IPS-NIHi7 (cell line): Measurements from ENCODE around the gene SPATS1.
A peak's percentile ranks its signal among the peaks of the same experiment; 100 is the strongest.
"Not testable (repeated sequence)": the region's sequence is repeated elsewhere in the genome, so short reads cannot be mapped to it uniquely, and the experiment has no call there.

Experiments used
- DNase-seq: peaks from one replicate; pipeline ENCODE4 v3.0.0; 2012; ENCODE audit warnings: mixed read lengths; ENCODE audit errors: extremely low spot score

SPATS1 gene

DNA sequence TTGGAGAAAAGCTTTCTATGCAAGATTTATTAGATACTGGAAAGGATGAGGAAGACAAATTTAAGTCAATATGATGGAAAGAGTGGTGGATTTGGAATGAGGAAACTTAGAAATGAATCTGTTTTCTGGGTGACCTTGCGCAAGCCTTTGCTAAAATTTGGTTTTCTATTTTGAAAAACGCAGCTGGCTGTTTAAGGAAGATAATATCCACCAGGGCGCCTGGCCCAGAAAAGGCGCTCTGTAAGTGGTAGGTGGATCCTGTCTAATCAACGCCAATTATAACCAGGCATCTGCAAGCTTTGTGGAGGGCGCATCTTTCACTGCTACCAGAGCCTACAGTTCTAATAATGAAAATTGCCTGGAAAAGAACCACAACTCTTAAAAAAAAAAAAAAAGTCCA is 398 bp upstream of the SPATS1 start:
- no peak for DNase-seq

DNA sequence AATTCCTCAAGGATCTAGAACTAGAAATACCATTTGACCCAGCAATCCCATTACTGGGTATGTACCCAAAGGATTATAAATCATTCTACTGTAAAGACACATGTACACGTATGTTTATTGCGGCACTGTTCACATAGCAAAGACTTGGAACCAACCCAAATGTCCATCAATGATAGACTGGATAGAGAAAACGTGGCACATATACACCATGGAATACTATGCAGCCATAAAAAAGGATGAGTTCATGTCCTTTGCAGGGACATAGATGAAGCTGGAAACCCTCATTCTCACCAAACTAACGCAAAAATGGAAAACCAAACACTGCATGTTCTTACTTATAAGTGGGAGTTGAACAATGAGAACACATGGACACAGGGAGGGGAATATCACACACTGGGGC is 4.4 kb downstream of the SPATS1 start:
- not testable (repeated sequence) for DNase-seq

DNA sequence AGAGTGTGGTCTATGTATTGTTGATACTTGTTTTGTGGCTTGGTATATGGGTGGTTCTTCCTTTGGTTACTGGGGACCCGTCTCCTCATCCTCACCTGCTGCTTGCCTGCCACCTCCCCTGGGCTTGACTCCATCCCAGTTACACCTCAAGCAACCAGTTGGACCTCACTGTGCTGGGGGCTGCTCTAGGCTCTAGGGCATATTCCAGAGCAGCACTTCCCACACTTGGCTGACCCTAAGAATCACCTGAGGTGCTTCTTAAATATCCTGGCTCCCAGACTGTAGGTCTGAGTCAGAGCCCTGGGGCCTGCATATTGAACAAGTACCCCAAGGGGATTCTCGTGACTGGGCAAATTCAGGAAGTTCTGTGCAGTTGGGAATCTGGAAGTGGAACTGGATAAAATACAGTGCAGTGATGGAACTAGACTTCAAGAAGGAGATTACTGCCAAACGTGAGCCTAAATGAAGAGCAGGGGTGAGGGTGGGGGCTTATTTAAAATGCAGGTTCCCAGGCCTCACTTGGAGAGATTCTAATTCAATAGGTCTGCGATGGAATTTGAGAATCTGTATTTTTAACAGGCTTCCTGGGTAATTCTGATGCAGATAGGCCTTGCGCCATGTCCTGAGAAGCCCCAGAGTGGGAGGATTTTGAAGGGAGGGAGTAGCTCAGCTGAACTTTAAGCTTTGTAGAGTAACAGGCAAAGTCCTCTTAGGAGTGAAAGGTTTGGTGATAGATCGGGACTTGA is 7.6 kb downstream of the SPATS1 start:
- DNase-seq: no peak

DNA sequence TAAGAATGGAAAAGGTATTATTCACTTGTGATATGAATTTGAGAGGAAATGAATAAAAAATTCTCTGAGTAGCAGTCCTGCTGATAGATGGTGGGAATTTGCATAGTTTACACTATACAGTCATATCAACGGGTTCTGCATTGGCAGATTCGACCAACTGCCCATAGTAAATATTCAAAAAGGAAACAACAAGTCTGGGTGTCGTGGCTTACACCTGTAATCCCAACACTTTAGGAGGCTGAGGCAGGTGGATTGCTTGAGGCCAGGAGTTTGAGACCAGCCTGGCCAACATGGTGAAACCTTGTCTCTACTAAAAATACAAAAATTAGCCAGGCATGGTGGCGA is 8.2 kb downstream of the SPATS1 start:
- not testable (repeated sequence) for DNase-seq

DNA sequence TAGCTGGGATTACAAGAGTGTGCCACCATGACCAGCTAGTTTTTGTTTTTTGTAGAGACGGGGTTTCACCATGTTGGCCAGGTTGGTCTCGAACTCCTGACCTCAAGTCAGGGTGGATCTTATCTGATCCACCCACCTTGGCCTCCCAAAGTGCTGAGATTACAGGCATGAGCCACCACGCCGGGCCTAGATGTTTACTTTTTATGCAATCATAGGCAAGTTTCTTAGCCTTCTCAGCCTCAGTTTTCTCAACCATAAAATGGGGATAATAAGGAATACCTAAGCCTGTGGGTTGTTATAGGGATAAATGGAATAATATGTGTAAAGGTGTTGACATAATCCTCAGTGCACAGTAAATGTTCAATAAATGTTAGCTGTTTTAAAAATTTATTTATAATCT is 9.8 kb downstream of the SPATS1 start:
- DNase-seq: no peak

DNA sequence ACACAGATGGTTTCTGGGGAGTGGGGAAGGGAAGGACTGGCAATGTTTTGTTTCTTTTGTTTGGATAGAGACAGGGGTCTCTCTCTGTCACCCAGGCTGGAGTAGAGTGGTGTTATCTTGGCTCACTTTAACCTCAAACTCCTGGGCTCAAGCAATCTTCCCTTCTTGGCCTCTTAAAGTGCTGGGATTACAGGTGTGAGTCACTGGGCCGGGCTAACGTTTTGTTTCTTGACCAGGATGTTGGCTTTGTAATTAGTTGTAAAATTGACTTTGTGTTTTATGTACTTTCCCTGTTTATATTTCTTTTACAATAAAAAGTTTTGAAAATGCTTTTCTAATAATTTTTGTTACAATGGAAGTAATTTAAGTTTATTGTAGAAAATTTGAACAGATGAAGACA is 10.9 kb downstream of the SPATS1 start:
- DNase-seq: no peak

DNA sequence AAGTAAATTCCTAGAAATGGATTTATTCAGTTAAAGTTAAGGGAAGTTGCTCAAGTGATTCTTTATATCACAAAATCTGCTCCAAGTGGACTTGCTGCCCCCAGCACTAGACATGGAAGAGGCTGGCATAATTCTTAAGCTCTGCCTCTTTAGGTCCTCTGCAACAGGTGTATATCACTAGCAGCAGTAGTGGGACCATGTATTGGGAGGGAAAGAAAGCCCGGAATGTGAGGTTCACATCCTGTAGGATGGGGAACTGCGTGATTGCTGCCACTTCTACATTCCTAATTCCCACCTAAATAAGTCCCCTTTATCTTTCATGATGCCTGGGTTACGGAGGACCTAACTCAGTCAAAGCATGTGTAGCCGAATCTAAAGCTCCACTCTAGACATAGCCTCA is 13.2 kb downstream of the SPATS1 start:
- DNase-seq: no peak

DNA sequence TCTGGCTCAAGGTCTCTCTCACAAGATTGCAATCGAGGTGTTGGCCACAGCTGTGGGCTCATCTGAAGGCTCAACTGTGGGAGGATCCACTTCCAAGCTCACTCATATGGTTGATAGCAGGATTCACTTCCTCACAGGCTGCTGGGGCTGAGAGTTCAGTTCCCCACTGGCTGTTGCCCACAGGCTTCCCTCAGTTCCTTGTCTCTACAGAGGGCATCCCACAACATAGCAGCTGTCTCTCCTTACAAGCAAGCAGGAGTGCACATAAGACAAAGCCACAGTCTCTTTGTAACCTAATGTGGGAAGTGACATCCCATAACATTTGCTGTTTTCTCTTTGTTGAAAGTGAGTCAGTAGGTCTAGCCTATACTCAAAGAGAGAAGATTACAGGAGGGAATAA is 14.0 kb downstream of the SPATS1 start:
- DNase-seq: no peak

DNA sequence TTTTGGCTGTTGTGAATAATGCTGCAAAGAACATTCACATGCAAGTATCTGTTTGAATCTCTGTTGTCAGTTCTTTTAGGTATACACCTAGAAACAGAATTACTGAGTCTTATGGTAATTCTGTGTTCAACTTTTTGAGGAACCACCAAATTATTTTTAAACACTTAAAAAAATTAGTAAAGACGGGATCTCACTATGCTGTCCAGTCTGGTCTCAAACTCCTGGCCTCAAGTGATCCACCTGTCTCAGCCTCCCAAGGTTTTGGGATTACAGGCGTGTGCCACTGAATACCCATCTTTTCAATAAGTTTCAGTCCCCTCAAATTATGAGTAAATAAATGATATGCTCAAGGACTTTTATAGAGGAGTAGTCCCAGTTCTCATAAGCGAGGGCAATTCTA is 17.5 kb downstream of the SPATS1 start:
- no peak for DNase-seq

DNA sequence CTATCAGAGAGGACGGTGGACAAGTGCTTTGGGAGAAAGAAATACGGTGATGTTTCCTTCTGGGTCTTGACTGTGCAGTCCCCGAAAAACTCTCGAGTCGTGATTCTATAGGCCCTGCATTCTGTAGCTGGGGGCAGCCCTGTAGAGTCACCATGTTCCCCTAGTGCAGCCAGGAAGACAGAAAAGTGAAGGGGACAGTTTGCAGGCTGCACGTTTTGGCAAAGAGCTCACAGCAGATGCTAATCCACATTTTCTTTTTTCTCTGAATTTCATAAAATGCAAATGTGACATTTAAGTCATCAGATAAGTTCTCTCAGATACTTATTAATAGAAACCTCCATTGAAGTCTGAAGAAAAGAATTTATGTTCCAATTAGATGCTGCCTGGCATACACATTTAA is 19.5 kb downstream of the SPATS1 start:
- no peak for DNase-seq

DNA sequence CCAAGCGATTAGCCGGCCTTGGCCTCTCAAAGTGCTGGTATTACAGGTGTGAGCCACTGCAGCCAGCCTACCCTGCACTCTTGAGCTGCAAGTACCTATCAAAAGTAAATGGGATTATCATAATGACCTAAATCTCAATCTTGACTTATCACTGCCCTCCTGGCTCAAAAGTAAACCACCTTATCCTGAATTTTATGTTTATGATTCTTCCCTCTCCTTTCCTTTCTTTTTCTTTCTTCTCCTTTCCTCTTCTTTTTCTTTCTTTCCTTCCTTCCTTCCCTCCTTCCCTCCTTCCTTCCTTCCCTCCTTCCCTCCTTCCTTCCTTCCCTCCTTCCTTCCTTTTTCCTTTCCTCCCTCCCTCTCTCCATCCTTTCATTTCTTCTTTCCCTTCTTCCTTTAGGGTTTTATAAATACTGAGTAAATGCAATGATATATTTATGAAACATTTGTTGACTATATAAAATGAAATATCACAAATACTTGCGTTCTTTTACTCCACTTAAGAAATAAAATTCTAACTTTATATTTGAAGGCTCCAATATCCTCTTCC is 21.0 kb downstream of the SPATS1 start:
- DNase-seq: no peak

DNA sequence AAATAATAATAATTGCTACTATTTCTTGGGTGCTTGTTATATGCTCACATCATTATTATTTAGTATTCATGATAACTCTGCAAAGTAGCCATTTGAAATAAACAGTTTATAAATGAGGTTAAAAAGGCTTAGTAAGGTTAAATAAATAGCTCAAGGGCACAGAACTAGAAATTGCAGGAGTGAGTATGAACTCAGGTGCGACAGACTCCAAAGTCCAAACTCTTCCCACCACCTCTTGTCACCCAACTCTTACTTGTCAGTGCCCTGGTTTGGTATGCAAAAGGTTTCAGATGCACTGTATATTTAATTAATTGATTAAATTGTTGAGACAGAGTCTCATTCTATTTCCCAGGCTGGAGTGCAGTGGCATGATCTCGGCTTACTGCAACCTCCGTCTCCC is 24.3 kb downstream of the SPATS1 start:
- no peak for DNase-seq

DNA sequence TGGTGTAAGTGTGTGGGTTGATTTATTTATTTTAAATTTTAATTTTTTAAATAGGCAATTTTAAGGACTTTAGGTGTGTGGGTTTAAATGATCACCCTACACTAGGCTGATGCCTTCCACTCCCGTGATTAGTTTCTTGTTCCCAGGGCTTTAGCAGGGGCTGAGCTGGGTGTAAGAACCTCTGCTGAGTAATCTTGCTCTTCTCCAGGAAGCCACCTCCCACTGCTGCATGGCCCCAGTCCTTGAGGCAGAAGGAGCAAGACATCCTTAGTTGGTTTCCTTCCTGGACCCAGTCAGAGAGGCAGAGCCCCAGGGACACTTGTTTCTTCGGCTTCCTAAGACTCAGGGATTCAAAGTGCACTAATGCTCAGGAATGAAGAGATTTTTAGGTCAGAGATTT is 25.2 kb downstream of the SPATS1 start:
- no peak for DNase-seq

DNA sequence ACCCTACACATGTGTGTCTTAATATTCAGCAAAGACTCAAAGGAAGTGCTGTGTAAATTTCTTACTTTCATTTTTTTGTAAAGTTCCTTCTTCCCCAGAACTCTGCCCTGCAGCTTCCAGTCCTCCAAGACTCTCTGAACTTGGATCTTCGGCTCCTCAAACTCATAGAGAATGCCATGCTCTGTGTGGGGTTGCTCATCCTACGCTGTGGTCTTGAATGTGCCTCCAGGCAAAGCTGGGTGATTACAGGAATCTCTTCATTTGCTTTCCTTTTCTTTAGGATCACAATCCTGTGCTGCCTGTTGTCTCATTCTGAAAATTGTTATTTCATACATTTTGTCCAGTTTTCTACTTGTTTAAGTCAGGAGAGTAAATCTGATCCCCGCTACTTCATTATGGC is 30.6 kb downstream of the SPATS1 start:
- no peak for DNase-seq

DNA sequence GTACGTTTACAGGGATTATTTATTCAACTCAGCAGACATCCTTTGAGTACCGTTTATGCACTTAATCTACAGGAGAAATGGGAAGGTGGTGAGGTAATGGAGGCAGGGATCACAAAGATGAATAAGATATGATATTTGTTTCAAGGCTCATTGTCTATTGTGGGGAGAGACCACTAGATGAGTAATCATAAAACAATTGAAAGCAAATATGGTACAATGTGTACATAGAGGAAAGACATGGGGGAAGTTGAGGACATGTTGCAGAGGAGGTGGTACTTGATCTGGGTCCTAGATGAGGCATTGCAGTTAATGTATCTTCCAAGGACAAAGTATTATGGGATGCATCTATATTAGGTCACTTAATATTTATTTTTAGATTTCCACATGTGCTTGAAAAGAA is 31.3 kb downstream of the SPATS1 start:
- no peak for DNase-seq

DNA sequence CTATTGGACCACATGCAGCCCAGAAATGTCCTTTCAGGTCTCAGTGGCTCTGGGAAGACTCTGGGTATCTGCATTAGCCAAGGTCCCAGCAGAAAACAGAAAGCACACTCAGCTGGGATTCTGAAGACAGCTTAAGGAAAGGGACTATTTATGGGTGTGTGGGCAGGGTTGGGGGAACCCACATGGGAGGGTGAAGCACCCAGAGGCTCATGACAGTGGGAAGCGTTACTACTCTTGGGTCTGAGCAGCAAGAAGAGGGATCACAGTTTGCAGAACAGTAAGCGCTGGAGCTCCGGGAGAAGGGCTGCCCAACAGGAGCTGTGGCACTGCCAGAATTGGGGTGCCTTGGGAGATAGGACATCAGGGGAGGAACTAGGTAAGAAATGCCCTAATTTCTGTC is 32.6 kb downstream of the SPATS1 start:
- no peak for DNase-seq

DNA sequence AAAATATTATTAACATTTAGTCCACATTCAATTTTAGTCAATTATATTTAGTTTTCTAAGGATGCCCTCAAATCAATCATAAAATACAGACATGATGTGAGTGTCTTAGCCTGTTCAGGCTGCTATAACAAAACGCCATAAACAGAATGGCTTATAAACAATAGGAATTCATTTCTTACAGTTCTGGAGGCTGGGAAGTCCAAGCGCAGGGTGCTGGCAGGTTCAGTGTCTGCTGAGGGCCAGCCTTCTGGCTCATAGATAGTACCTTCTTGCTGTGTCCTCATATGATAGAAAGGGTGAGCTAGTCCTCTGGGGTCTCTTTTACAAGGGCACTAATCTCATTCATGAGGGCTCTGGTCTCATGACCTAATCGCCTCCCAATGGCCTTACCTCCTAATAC is 35.0 kb downstream of the SPATS1 start:
- no peak for DNase-seq

DNA sequence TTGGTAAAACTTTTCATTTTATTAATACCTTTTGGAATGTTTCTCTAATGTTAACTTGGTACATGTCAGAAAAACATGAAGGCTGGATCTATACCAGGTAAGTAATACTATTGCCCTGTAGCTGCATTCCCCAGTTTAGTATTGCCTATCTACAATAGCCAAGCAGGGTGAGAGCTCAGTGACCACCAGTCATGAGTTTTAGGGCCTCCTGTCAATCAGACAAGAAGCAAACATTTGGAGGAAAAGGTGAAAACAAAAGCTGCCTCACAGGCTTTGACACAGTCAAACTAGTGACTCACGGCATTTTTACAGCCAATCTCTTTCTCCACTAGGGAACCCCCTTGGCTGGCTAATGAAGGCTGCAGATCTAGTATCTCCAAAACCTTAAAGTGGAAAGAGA is 35.5 kb downstream of the SPATS1 start:
- no peak for DNase-seq

DNA sequence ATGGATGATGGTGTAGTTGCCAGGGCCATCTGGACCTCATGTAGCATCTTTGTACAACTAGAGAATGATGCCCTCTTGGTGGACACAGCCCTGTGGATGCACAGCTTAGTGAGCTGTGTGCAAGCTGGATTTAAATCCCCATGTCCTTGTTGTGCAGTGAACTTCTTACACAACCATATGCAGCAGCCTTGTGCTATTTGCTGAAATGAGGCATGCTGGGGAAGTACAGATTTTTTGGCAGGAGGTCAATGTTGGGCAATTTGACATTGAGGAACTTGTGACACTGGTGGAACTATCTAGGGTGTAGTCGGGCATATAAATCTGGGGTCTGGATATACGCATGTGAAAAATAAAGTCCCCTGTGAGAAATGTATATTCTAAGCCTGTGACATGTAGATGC is 39.3 kb downstream of the SPATS1 start:
- DNase-seq: no peak

DNA sequence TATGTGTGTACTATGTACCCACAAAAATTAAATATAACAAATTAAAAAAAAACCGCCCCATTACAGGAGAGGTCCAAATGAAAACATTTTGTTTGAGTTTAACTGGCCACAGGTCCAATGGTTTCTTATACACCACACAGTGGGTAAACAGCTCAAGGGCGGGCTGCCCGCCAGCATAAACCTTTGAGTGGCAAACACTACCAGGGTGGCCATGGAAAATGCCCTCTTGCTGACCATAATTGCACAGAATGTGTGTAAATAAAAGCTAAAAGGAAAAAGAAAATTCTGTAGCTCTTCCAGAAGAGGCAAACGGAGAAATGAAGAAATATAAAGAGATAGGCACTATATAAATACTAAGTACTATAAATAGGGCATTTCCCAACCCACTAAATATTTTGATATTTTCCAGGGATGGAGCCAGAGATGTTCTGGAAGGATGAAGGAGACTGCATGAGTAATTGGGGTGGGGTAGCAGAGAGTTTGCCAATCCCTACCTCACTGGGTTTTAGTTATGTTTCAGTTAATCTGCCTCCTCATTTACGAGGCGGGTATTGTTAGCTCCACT is 44.0 kb downstream of the SPATS1 start:
- DNase-seq: no peak

DNA sequence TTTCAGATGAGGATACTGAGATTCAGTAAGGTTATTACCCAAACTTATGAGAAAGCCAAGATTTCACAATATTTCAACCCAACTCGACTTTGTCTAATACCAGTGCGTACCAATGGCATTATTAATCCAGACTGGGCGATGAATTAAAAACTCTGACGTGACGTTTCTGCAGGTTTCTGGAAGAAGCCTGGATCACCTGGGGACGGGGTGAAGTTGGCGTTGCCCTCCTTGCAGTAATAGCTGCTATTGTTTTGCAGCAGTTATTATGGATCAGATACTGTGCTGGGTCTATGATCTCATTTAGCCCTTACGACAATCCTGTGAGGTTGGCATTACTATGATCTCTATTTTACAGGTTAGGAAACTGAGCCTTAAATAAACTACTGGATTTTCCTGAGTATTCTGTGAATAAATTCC is 44.5 kb downstream of the SPATS1 start:
- DNase-seq: peak; percentile 21

DNA sequence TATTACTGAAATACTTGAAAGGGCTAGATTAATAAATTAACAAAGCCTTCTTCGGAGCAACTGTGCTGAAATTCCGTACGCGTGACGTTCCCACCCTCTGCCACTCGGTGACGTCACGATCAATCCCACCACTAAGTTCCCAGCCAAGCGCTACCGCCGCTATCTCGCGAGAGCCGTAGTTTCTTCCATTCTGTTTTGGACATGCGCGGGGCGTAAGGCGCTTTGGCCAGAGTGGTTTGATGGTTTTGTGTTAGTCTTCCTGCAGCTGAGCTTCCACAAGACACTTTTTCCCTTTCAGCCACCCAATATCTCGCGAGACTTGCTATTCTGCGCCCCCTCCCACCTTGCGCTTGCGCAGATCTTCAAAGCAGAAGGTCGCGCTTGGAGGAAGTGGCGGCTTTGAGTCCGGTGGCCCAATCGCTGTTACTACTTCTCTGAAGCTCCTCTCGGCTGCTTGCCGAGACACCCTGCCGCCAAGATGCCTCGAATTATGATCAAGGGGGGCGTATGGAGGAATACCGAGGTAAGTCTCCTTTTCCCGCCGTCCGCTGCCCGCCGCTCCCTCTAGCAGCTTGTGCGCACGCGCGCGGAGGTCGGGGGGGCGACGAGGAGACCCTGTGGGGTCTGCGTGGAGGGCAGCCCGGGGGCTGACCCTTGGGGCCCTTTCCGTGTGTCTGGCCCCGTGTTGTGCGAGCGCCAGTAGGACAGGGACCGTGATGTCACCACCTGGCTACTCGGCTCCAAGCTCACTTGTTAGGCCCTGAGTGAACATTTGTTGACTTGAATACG is 45.1 kb downstream of the SPATS1 start, which contains the start of gene CDC5L:
CDC5L (plus strand) TSS at position 361 of the 789 bp plus-strand sequence; CDS start at position 479, 118 bp downstream.
- peak; percentile 98 for DNase-seq

DNA sequence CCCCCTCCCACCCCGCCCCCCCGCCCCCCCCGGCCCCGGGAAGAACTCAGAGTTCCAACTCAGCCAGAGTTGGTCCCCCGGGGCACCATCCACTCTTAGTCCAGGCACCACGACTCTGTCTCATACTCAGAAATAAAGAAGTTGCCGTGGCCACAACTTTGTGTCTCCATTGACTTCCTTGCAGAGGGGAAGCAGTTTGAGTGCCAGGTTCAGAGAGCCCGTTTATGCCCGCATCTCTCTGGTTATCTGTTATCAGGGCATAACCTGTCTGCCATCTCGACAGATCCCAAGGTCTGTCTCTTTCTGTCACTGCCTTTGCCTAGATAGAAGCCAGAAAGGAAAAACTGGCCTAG is 45.7 kb downstream of the SPATS1 start:
- no peak for DNase-seq
